GM23338 (cell line): ENCODE data around the gene HIP1. TPM values are rescaled to one million over a fixed set of nuclear protein-coding genes. Genes with fewer than 3 reads are reported as not detected.

Experiments used
- ATAC-seq: fragments of 200-7000 bp; cut with Tn5 transposase; 3 replicates; pipeline ENCODE4 v1.9.1; 2020
- DNase-seq: peaks from one replicate; pipeline ENCODE4 v3.0.0-alpha.2; 2015; ENCODE audit warnings: low spot score
- H2AFZ ChIP-seq: fragments of 200-600 bp; sonication (generic); 2 replicates; pipeline ENCODE4 v1.8.0; 2016; ENCODE audit warnings: antibody characterized with exemption, mild to moderate bottlenecking, moderate library complexity
- H3F3A ChIP-seq: fragments of 200-600 bp; sonication (generic); replicated peaks from 2 replicates; pipeline ENCODE4 v1.8.0; 2017; ENCODE audit warnings: antibody characterized with exemption, mixed run types, low read depth
- H3K27ac ChIP-seq: fragments of 200-600 bp; sonication (generic); 2 replicates; pipeline ENCODE4 v1.6.1; 2016; ENCODE audit warnings: low read depth
- H3K27me3 ChIP-seq: fragments of 200-600 bp; sonication (generic); 2 replicates; pipeline ENCODE4 v1.8.0; 2016; ENCODE audit warnings: mild to moderate bottlenecking, mixed run types, moderate library complexity; ENCODE audit not compliant: insufficient read depth
- H3K36me3 ChIP-seq: fragments of 200-600 bp; sonication (generic); 2 replicates; pipeline ENCODE4 v1.8.0; 2016; ENCODE audit warnings: mild to moderate bottlenecking; ENCODE audit not compliant: insufficient read depth
- H3K4me1 ChIP-seq: fragments of 200-600 bp; sonication (generic); 2 replicates; pipeline ENCODE4 v1.8.0; 2016; ENCODE audit warnings: mild to moderate bottlenecking, moderate library complexity; ENCODE audit not compliant: insufficient read depth
- H3K4me2 ChIP-seq: fragments of 200-600 bp; sonication (generic); 2 replicates; pipeline ENCODE4 v1.7.1; 2017; ENCODE audit warnings: mixed run types
- H3K4me3 ChIP-seq: fragments of 200-600 bp; sonication (generic); 2 replicates; pipeline ENCODE4 v1.6.1; 2016; ENCODE audit warnings: mixed run types
- H3K79me2 ChIP-seq: fragments of 200-600 bp; sonication (generic); replicated peaks from 2 replicates; pipeline ENCODE4 v1.8.0; 2017; ENCODE audit warnings: mild to moderate bottlenecking; ENCODE audit not compliant: insufficient read depth
- H3K9me2 ChIP-seq: fragments of 200-600 bp; sonication (generic); 2 replicates; pipeline ENCODE4 v1.8.0; 2017; ENCODE audit not compliant: insufficient read depth
- H4K20me1 ChIP-seq: fragments of 200-600 bp; sonication (generic); replicated peaks from 2 replicates; pipeline ENCODE4 v1.8.0; 2017; ENCODE audit warnings: mild to moderate bottlenecking; ENCODE audit not compliant: insufficient read depth
- H3K27ac Mint-ChIP-seq: 2 replicates; pipeline ENCODE4 v1.8.0; 2020; ENCODE audit warnings: inconsistent platforms, mild to moderate bottlenecking, moderate library complexity, mixed read lengths
- H3K27me3 Mint-ChIP-seq: 3 replicates; pipeline ENCODE4 v1.8.0; 2022; ENCODE audit warnings: low read depth, mild to moderate bottlenecking, moderate library complexity, mixed read lengths, inconsistent platforms; ENCODE audit not compliant: insufficient read depth, poor library complexity
- H3K36me3 Mint-ChIP-seq: 3 replicates; pipeline ENCODE4 v1.8.0; 2021; ENCODE audit warnings: low read depth, mild to moderate bottlenecking, inconsistent platforms, moderate library complexity, mixed read lengths
- H3K4me1 Mint-ChIP-seq: 3 replicates; pipeline ENCODE4 v1.8.0; 2020; ENCODE audit warnings: mild to moderate bottlenecking, inconsistent platforms, mixed read lengths
- H3K4me3 Mint-ChIP-seq: 3 replicates; pipeline ENCODE4 v1.8.0; 2021; ENCODE audit warnings: moderate library complexity, mild to moderate bottlenecking, inconsistent platforms, mixed read lengths
- H3K9me3 Mint-ChIP-seq: 3 replicates; pipeline ENCODE4 v1.8.0; 2020; ENCODE audit warnings: moderate library complexity, mild to moderate bottlenecking, inconsistent platforms, mixed read lengths
- CREB1 ChIP-seq: fragments of 250-450 bp; sonication (Bioruptor Pico); IDR thresholded peaks from 2 replicates; pipeline ENCODE4 v1.5.0; 2020; ENCODE audit warnings: low read depth, mild to moderate bottlenecking, moderate library complexity
- EZH2 ChIP-seq: fragments of 200-600 bp; sonication (generic); IDR thresholded peaks from one replicate; pipeline ENCODE4 v1.8.0; 2017; ENCODE audit warnings: antibody characterized with exemption, mild to moderate bottlenecking, low read depth; ENCODE audit not compliant: unreplicated experiment
- EZH2phosphoT487 ChIP-seq: fragments of 200-600 bp; sonication (generic); IDR thresholded peaks from one replicate; pipeline ENCODE4 v1.8.1; 2018; ENCODE audit warnings: antibody characterized with exemption; ENCODE audit not compliant: unreplicated experiment
- JUNB ChIP-seq: IDR thresholded peaks from one replicate; pipeline ENCODE4 v1.6.1; 2016; ENCODE audit warnings: antibody characterized with exemption; ENCODE audit not compliant: unreplicated experiment
- NANOG ChIP-seq: IDR thresholded peaks from 2 replicates; pipeline ENCODE4 v1.6.1; 2016; ENCODE audit warnings: antibody characterized with exemption, borderline replicate concordance
- POLR2AphosphoS5 ChIP-seq: IDR thresholded peaks from 2 replicates; pipeline ENCODE4 v1.6.1; 2016; ENCODE audit warnings: antibody characterized with exemption, low read depth
- polyA plus RNA-seq: library from polyadenylated mRNA; unstranded; fragments of >200 nt; fragmentation: Nextera tagmentation; extraction: Ambion mirVana; gene quantifications from 2 replicates; pipeline ENCODE4 v1.2.1, GENCODE V29; 2016
- total RNA-seq: library from RNA; depleted of rRNA; stranded (reverse); fragments of >200 nt; shearing (Covaris generic); gene quantifications from 2 replicates; pipeline ENCODE4 v1.2.3, GENCODE V29; 2014
- TF ChIP-seq, protein P1 (sequence below): fragments of 250-450 bp; sonication (Bioruptor Pico); IDR thresholded peaks from 2 replicates; pipeline ENCODE4 v1.5.0; 2020; ENCODE audit warnings: mild to moderate bottlenecking, moderate library complexity
- TF ChIP-seq, protein P2 (sequence below): IDR thresholded peaks from 2 replicates; pipeline ENCODE4 v1.6.1; 2016; ENCODE audit warnings: antibody characterized with exemption

The HIP1 gene
- total and polyA plus RNA-seq, 2 experiments from 2014 or later, result 24.9 to 80.8 TPM

GRCh38 chr7:75537731-75538130, 201.0 kb downstream of the HIP1 start:
- no peaks in the 10 kb centered on the region for H3K4me1 Mint-ChIP-seq
- Histone ChIP-seq H3K79me2 (no peaks in the 10 kb centered on the region), H2AFZ (no peak overlapping the region), H3K27ac (no peak overlapping the region), H3K9me2 (no peaks in the 10 kb centered on the region), H3K4me2 (no peak overlapping the region), H3F3A (0 out of 2 replicates have a peak, but pooled peaks cover 2% of the 10 kb centered on the region), H3K4me1 (no peaks in the 10 kb centered on the region), H3K36me3 (peaks cover 65% of the 10 kb centered on the region), H4K20me1 (peaks cover 6% of the 10 kb centered on the region), H3K27me3 (no peaks in the 10 kb centered on the region), H3K4me3 (no peak overlapping the region)
- TF ChIP-seq NANOG, result no peak
- DNase-seq (no peak), ATAC-seq (no peak)
- H3K36me3 Mint-ChIP-seq, result peaks cover 83% of the 10 kb centered on the region
- H3K27ac Mint-ChIP-seq, result no peak overlapping the region
- peaks cover 8% of the 10 kb centered on the region for H3K27me3 Mint-ChIP-seq
- no peaks in the 10 kb centered on the region for H3K9me3 Mint-ChIP-seq
- no peak overlapping the region for H3K4me3 Mint-ChIP-seq

- Histone ChIP-seq H3K27ac (no peak overlapping the region), H3K27me3 (no peaks in the 10 kb centered on the region), H4K20me1 (peaks cover 6% of the 10 kb centered on the region), H3F3A (0 out of 2 replicates have a peak, but pooled peaks cover 2% of the 10 kb centered on the region), H3K9me2 (no peaks in the 10 kb centered on the region), H3K79me2 (no peaks in the 10 kb centered on the region), H3K4me2 (no peak overlapping the region), H3K4me1 (no peaks in the 10 kb centered on the region), H3K4me3 (no peak overlapping the region), H3K36me3 (peaks cover 58% of the 10 kb centered on the region), H2AFZ (no peak overlapping the region)
- H3K36me3 Mint-ChIP-seq, result peaks cover 77% of the 10 kb centered on the region
- TF ChIP-seq, protein P1, sequence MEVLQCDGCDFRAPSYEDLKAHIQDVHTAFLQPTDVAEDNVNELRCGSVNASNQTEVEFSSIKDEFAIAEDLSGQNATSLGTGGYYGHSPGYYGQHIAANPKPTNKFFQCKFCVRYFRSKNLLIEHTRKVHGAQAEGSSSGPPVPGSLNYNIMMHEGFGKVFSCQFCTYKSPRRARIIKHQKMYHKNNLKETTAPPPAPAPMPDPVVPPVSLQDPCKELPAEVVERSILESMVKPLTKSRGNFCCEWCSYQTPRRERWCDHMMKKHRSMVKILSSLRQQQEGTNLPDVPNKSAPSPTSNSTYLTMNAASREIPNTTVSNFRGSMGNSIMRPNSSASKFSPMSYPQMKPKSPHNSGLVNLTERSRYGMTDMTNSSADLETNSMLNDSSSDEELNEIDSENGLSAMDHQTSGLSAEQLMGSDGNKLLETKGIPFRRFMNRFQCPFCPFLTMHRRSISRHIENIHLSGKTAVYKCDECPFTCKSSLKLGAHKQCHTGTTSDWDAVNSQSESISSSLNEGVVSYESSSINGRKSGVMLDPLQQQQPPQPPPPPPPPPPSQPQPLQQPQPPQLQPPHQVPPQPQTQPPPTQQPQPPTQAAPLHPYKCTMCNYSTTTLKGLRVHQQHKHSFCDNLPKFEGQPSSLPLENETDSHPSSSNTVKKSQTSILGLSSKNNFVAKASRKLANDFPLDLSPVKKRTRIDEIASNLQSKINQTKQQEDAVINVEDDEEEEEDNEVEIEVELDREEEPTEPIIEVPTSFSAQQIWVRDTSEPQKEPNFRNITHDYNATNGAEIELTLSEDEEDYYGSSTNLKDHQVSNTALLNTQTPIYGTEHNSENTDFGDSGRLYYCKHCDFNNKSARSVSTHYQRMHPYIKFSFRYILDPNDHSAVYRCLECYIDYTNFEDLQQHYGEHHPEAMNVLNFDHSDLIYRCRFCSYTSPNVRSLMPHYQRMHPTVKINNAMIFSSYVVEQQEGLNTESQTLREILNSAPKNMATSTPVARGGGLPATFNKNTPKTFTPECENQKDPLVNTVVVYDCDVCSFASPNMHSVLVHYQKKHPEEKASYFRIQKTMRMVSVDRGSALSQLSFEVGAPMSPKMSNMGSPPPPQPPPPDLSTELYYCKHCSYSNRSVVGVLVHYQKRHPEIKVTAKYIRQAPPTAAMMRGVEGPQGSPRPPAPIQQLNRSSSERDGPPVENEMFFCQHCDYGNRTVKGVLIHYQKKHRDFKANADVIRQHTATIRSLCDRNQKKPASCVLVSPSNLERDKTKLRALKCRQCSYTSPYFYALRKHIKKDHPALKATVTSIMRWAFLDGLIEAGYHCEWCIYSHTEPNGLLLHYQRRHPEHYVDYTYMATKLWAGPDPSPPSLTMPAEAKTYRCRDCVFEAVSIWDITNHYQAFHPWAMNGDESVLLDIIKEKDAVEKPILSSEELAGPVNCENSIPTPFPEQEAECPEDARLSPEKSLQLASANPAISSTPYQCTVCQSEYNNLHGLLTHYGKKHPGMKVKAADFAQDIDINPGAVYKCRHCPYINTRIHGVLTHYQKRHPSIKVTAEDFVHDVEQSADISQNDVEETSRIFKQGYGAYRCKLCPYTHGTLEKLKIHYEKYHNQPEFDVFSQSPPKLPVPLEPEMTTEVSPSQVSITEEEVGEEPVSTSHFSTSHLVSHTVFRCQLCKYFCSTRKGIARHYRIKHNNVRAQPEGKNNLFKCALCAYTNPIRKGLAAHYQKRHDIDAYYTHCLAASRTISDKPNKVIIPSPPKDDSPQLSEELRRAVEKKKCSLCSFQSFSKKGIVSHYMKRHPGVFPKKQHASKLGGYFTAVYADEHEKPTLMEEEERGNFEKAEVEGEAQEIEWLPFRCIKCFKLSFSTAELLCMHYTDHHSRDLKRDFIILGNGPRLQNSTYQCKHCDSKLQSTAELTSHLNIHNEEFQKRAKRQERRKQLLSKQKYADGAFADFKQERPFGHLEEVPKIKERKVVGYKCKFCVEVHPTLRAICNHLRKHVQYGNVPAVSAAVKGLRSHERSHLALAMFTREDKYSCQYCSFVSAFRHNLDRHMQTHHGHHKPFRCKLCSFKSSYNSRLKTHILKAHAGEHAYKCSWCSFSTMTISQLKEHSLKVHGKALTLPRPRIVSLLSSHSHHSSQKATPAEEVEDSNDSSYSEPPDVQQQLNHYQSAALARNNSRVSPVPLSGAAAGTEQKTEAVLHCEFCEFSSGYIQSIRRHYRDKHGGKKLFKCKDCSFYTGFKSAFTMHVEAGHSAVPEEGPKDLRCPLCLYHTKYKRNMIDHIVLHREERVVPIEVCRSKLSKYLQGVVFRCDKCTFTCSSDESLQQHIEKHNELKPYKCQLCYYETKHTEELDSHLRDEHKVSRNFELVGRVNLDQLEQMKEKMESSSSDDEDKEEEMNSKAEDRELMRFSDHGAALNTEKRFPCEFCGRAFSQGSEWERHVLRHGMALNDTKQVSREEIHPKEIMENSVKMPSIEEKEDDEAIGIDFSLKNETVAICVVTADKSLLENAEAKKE, result no peak
- TF ChIP-seq POLR2AphosphoS5, result no peak
- no peak for TF ChIP-seq EZH2phosphoT487
- no peak for TF ChIP-seq CREB1 (CRISPR knock-in tag)
- no peak for TF ChIP-seq JUNB
- TF ChIP-seq, protein P2, sequence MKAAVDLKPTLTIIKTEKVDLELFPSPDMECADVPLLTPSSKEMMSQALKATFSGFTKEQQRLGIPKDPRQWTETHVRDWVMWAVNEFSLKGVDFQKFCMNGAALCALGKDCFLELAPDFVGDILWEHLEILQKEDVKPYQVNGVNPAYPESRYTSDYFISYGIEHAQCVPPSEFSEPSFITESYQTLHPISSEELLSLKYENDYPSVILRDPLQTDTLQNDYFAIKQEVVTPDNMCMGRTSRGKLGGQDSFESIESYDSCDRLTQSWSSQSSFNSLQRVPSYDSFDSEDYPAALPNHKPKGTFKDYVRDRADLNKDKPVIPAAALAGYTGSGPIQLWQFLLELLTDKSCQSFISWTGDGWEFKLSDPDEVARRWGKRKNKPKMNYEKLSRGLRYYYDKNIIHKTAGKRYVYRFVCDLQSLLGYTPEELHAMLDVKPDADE, result no peak
- TF ChIP-seq EZH2, result no peak
- H3K4me3 Mint-ChIP-seq, result no peak overlapping the region
- peaks cover 8% of the 10 kb centered on the region for H3K27me3 Mint-ChIP-seq
- H3K27ac Mint-ChIP-seq, result no peak overlapping the region
- no peaks in the 10 kb centered on the region for H3K9me3 Mint-ChIP-seq
- ATAC-seq (no peak), DNase-seq (no peak)
- no peaks in the 10 kb centered on the region for H3K4me1 Mint-ChIP-seq
Observed at GRCh38 chr7:75536940-75537538, 201.7 kb downstream of the HIP1 start.
